Activated CD4-positive, alpha-beta T cell treated with anti-CD3 and anti-CD28 coated beads, Interleukin-2, amount 10 ng/mL, durations not matched to agents 24 days and 14 days (primary cell): ENCODE data around the gene CHRND. TPM values are rescaled to one million over a fixed set of nuclear protein-coding genes. Genes with fewer than 3 reads are reported as not detected.

Source experiments
- DNase-seq: peaks from one replicate; pipeline ENCODE4 v3.0.0; 2022
- H3K27ac Mint-ChIP-seq: one replicate; pipeline ENCODE4 v1.8.0; 2022; ENCODE audit warnings: mild to moderate bottlenecking, mixed read lengths
- H3K27me3 Mint-ChIP-seq: one replicate; pipeline ENCODE4 v1.8.0; 2022; ENCODE audit warnings: mixed read lengths
- H3K36me3 Mint-ChIP-seq: one replicate; pipeline ENCODE4 v1.8.0; 2022; ENCODE audit warnings: low read depth, mild to moderate bottlenecking, mixed read lengths
- H3K4me1 Mint-ChIP-seq: one replicate; pipeline ENCODE4 v1.8.0; 2021; ENCODE audit warnings: mixed read lengths
- H3K4me3 Mint-ChIP-seq: one replicate; pipeline ENCODE4 v1.8.0; 2022; ENCODE audit warnings: mild to moderate bottlenecking, moderate library complexity, mixed read lengths
- H3K9me3 Mint-ChIP-seq: one replicate; pipeline ENCODE4 v1.8.0; 2021; ENCODE audit warnings: mixed read lengths
- intact Hi-C: fragments of 100-400 bp; cut with micrococcal nuclease; formaldehyde crosslinking; loops from one replicate; pipeline ENCODE4 v1.15.1; 2023
- total RNA-seq: library from RNA; stranded (reverse); gene quantifications from 2 replicates; pipeline ENCODE4 v1.2.3, GENCODE V29; 2022

Gene CHRND
- total RNA-seq, 1 donor from 2014 or later: not detected

DNA sequence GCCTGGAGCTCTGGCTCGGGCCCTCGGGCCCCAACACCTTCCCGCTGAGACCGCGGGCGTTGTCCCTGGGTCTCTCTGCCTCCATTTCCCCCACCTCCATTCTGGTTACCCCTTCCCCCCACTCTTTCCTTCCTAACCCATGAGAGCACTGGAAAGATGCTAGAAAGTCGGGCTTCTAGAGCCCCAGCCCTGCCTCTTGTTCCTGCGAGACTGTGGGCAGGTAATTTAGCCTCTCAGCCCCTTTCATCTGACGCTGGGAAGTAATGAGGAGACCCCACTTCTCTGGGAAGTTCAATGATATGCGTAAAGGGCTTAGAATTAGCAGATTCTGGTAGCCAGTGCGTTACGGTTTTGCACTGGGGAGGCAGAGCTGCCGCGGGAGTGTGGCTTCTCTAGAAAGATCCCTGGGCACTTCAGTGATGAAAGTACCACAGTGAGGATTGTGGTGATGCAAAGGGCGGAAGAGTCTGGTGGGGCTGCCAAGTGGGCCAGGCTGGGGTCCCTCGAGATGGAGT, 22.1 kb upstream of the CHRND start:
- Mint-ChIP-seq H3K4me1 (peaks cover 9% of the 10 kb centered on the region), H3K27ac (no peak overlapping the region), H3K27me3 (peaks cover 38% of the 10 kb centered on the region), H3K4me3 (peak overlapping the region; percentile 39), H3K9me3 (no peaks in the 10 kb centered on the region), H3K36me3 (no peaks in the 10 kb centered on the region)
- DNase-seq: no peak
- intact Hi-C loops: no loop called here

DNA sequence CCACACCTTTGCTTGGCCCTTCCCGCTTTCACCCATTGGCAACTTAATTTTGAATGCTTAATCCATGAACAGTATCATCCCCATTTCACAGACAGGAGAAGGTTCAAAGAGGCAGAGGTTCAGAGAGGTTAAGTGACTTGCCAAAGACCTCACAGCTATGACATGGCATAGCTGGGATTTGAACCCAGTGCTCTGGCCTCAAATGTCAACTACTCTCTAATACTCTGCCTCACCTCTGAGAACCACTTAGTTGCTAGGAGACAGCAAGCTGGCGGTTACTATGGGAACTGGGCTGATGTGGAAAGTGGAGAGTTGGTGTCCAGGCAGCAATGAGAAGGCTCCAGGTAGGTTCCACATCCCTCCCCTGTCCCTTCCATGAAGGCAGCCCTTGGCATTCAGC, 21.5 kb upstream of the CHRND start:
- Mint-ChIP-seq H3K9me3 (no peaks in the 10 kb centered on the region), H3K27ac (no peak overlapping the region), H3K4me3 (no peak overlapping the region), H3K4me1 (peaks cover 9% of the 10 kb centered on the region), H3K36me3 (no peaks in the 10 kb centered on the region), H3K27me3 (peaks cover 38% of the 10 kb centered on the region)
- intact Hi-C loops: no loop called here
- no peak for DNase-seq

DNA sequence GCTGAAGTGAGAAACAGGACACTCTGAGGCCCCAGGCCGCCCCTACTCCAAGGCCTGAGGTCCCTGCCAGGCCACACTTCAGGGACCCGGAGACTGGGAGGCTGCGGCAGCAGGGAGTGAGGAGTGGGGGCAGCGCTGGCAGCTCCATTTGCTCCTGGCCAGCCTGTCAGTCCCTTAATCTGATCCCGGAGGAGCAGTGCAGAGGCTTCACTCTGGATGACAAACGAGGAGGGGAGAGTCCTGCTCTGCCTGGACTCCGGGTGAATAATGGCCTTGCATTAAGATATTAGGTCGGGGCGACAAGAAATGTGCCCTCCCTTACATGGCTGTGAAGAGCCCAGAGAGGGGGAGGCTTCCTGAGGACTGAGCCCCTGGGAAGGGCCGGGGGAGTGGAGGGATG, 20.1 kb upstream of the CHRND start:
- H3K36me3 Mint-ChIP-seq: no peaks in the 10 kb centered on the region
- peaks cover 9% of the 10 kb centered on the region for H3K4me1 Mint-ChIP-seq
- peaks cover 36% of the 10 kb centered on the region for H3K27me3 Mint-ChIP-seq
- DNase-seq: no peak
- no peak overlapping the region for H3K4me3 Mint-ChIP-seq
- no peaks in the 10 kb centered on the region for H3K9me3 Mint-ChIP-seq
- H3K27ac Mint-ChIP-seq: no peak overlapping the region
- intact Hi-C loops: no loop called here

DNA sequence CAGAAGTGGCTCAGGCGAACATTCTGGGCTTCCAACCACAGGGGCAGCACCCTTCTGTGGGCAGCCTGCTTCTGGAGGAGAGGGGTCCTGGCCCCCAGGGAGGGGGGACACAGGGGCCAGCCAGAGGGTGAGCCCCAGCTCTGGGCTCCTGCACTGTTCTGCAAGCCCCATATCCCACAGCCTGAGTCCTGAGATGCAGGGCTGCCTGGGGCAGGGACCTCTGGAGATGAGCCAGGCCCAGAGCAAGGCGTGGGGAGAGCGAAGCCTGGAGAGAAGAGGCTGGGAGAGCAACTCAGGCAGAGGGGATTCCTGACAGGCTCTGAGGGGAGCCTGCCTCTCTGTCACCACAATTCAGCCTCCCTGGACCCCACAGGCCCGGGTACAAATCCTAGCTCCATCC, 19.3 kb upstream of the CHRND start:
- intact Hi-C loops: no loop called here
- no peaks in the 10 kb centered on the region for H3K36me3 Mint-ChIP-seq
- no peak for DNase-seq
- H3K27ac Mint-ChIP-seq: no peak overlapping the region
- H3K9me3 Mint-ChIP-seq: no peaks in the 10 kb centered on the region
- no peak overlapping the region for H3K4me3 Mint-ChIP-seq
- H3K4me1 Mint-ChIP-seq: peaks cover 9% of the 10 kb centered on the region
- H3K27me3 Mint-ChIP-seq: peaks cover 35% of the 10 kb centered on the region

DNA sequence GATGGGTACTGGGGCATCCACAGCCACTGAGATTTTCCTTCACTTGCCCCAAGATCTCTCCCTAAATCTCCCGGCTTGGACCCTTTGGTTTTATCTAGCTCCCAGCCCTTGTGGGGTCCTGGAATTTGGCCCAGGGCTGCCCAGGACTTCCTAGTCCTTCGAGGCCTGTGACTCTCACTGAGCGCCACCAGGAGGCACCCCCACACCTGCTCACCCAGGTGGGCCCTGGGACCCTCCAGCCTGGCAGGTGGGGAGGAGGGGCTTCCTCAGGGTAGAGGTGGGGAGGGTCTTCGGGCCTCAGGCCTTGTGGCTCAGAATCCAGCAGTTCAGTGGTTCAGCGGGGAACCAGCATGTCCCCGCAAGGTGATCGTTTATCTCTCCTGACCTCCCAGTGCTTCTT, 17.7 kb upstream of the CHRND start:
- Mint-ChIP-seq H3K4me3 (no peak overlapping the region), H3K27ac (no peak overlapping the region), H3K4me1 (peaks cover 5% of the 10 kb centered on the region), H3K36me3 (no peaks in the 10 kb centered on the region), H3K27me3 (peaks cover 29% of the 10 kb centered on the region), H3K9me3 (no peaks in the 10 kb centered on the region)
- intact Hi-C loops: no loop called here
- DNase-seq: no peak

DNA sequence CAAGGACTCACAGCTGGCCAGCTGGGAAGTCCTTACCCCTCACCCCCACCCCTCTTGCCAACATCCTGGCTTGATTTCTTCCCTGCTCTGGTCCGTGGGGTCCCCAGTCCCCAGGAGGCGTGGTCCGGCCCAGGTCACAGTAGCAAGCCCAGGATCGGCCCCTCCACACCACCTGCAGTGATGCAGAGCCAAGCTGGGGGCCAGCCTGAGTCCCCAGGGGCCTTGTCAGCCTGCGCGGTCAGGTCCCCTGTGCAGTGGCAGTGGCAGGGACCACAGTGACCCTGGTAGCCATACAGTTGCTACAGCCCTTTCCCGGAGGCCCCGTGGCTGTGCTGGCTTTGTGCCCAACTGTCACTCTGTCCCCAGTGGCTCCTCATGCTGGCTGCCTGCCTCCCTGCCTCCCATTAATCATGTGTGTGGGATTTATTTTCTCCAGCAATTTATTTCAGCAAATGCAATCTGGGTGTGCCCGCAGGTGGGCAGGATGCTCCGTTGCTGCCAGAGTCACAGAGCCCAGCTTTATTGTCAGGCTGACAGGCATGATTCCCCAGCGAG, 14.5 kb upstream of the CHRND start:
- no peak overlapping the region for H3K27ac Mint-ChIP-seq
- peaks cover 11% of the 10 kb centered on the region for H3K27me3 Mint-ChIP-seq
- intact Hi-C loops: no loop called here

DNA sequence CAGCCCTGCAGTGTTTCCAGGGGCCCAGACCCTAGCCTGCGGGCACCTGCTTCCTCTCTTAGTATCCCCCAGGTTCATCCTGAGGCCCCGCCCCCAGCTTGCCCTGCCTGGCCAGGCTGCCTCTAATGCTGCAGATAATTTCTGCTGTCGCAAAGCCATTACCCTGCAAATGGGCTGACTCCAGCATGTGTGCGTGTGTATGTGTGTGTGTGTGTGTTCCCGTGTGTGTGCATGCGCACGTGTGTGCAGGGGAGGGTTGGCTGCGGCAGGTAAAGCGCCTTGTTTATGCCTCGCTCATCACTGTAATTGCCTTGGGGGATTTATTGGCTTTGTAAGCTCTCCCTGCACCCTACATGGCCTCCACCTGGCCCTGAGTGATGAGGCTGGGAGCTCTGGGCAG, 13.4 kb upstream of the CHRND start:
- intact Hi-C loops: no loop called here
- DNase-seq: no peak
- no peaks in the 10 kb centered on the region for H3K36me3 Mint-ChIP-seq
- no peak overlapping the region for H3K4me3 Mint-ChIP-seq
- no peaks in the 10 kb centered on the region for H3K9me3 Mint-ChIP-seq
- no peak overlapping the region for H3K27ac Mint-ChIP-seq
- no peaks in the 10 kb centered on the region for H3K4me1 Mint-ChIP-seq
- peaks cover 11% of the 10 kb centered on the region for H3K27me3 Mint-ChIP-seq

More for the DNA sequence above, 14.5 kb upstream of the CHRND start:
- DNase-seq: no peak
- no peaks in the 10 kb centered on the region for H3K9me3 Mint-ChIP-seq
- no peak overlapping the region for H3K4me3 Mint-ChIP-seq
- no peaks in the 10 kb centered on the region for H3K4me1 Mint-ChIP-seq
- H3K36me3 Mint-ChIP-seq: no peaks in the 10 kb centered on the region

DNA sequence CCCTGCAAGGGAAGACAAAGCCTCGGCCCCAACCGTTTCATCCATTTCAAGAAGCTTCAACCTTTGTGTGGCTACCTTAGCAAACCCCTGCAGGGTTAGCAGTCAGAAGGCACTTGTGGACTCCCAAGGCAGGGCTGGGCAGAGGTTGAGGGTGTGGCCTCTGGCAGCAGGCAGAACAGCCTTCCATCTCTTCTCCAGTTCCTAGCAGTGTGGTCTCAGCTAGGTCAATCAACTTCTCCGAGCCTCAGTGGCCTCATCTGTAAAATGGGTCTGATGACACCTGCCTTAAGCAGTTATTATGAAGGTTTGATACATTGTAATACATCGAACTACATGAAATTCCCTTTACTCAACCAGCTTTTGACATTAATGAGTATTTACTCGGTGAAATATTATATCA, 12.6 kb upstream of the CHRND start:
- intact Hi-C loops: no loop called here
- no peak overlapping the region for H3K4me3 Mint-ChIP-seq
- H3K4me1 Mint-ChIP-seq: no peaks in the 10 kb centered on the region
- no peak overlapping the region for H3K27ac Mint-ChIP-seq
- H3K36me3 Mint-ChIP-seq: no peaks in the 10 kb centered on the region
- no peak for DNase-seq
- H3K9me3 Mint-ChIP-seq: no peaks in the 10 kb centered on the region
- peaks cover 11% of the 10 kb centered on the region for H3K27me3 Mint-ChIP-seq

DNA sequence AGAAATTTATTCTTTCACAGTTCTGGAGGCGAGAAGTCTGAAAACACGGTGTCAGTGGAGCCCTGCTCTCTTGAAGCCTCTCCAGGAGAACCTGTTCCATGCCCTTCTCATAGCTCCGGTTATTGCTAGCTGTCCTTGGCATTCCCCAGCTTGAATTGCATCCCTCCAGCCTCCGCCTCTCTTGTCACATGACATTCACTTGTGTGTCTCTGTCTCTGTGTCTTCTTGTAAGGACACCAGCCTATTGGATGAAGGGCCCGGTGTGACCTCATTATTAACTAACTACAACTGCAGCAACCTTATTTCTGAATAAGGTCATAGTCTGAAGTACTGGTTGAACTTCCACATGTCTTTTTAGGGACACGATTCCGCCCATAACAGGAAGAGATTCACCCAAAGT, 10.3 kb upstream of the CHRND start:
- intact Hi-C loops: no loop called here
- Mint-ChIP-seq H3K36me3 (no peaks in the 10 kb centered on the region), H3K9me3 (no peaks in the 10 kb centered on the region), H3K27ac (no peak overlapping the region), H3K4me1 (no peaks in the 10 kb centered on the region), H3K27me3 (peaks cover 14% of the 10 kb centered on the region), H3K4me3 (no peak overlapping the region)
- no peak for DNase-seq

DNA sequence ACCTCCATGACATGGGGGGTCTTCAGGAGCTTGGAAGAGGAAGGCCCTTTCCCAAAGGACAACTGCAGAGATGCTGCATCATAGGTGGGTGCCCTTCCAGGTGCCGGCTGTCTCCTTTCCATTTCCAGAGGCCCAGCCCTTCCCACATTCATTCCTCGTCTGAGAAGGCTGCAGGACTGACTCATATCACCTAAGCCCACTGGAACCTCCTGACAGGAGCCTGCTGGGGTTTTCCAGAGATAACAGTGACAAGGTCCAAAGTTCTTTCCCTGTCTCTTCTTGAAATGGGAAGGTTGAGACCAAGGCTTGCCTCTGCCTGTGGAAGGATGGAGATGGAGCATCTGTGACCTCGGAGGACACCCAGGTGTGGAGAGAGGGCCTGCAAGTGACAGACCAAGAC, 9.4 kb upstream of the CHRND start:
- no peak for DNase-seq
- Mint-ChIP-seq H3K4me3 (no peak overlapping the region), H3K9me3 (no peaks in the 10 kb centered on the region), H3K36me3 (no peaks in the 10 kb centered on the region), H3K4me1 (peaks cover 2% of the 10 kb centered on the region), H3K27ac (no peak overlapping the region), H3K27me3 (peaks cover 17% of the 10 kb centered on the region)
- intact Hi-C loops: no loop called here

DNA sequence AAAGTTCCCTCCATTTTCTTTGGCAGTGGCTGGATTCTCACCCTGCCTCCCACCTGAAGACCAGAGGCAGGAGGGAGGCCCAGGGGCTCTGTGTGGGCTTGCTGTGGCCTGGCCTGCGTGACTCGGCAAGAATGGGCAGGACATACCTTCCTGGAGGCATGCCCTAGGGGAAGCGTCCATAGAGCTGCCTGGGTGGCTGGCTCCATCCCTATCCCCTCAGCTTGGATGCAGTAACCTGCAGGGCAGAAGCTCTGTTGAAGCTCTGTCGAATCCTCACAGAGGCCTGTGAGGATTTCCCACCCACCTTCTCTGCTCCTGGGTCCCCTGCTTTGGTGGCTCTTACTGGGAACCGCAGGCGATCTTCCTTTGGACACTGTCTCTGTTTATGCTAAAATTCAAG, 7.1 kb upstream of the CHRND start:
- no peak overlapping the region for H3K27ac Mint-ChIP-seq
- H3K4me1 Mint-ChIP-seq: peaks cover 2% of the 10 kb centered on the region
- H3K4me3 Mint-ChIP-seq: no peak overlapping the region
- no peaks in the 10 kb centered on the region for H3K36me3 Mint-ChIP-seq
- H3K27me3 Mint-ChIP-seq: peaks cover 21% of the 10 kb centered on the region
- DNase-seq: no peak
- intact Hi-C loops: no loop called here
- no peaks in the 10 kb centered on the region for H3K9me3 Mint-ChIP-seq

DNA sequence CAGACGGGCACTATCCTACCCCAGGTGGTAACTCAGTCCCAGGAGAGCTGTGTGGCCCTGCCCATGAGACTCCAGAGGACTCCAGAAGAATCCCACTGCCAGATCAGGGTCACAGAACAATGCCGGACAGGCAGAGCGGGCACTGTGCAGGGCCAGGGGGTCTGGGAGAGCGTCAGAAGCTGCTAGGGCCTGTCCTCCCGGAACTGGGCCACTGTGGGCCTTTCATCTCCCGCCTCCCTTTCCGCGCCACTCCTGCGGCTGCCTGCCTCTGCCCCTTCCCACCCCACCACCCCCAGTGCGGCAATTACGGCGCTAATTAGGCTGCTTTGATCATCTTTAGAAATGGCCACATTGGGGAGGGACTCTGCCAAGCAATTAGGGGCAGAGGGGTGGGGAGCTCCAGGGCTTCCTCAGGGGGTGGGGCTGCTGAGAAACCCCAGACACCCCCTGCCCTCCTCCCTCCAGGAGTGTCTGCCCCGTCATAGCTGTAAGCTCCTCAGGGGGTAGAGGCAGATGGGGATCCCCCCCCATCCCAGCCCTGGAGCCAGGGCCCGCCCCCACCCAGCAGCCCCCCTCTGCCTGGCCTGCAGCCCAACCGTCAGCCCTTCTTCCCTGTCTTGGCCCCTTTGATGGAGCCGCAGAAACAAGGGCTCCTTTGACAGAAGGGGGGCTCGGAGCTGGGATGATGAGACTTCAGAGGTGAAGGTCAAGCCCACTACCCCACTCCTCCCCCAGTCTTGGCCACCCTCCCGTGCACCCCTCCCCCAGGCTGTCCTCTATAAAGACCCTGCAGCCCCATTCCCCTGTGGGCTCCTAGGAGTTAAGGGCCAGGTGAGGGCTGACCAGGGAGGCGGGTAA, 6.2 kb upstream of the CHRND start, which contains the start of gene PRSS56:
Gene PRSS56 (plus strand): TSS at position 808 of the 858 bp plus-strand sequence. CDS start 211 bp downstream, outside the sequence.
- intact Hi-C loops: no loop called here
- no peaks in the 10 kb centered on the region for H3K36me3 Mint-ChIP-seq
- H3K9me3 Mint-ChIP-seq: no peaks in the 10 kb centered on the region
- peaks cover 2% of the 10 kb centered on the region for H3K4me1 Mint-ChIP-seq
- no peak within 1 kb of the TSS for H3K4me3 Mint-ChIP-seq
- H3K27me3 Mint-ChIP-seq: peaks cover 24% of the 10 kb centered on the region
- no peak for DNase-seq
- H3K27ac Mint-ChIP-seq: no peak within 1 kb of the TSS

DNA sequence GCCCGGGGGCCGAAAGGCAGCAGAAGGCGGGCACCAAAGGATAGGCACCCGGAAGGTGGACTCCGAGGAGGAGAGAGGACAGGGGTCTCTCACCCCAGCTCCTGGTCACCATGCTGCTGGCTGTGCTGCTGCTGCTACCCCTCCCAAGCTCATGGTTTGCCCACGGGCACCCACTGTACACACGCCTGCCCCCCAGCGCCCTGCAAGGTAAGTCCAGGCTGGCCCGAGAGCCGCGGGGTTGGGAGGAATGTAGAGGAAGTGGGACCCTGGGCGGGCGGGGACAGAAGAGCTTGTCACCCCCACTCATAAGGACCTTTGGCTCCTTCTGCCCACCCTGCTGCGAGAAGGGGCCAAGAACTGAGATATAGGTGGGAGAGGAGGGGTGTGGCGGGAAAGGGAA, 5.5 kb upstream of the CHRND start:
- intact Hi-C loops: no loop called here
- H3K4me1 Mint-ChIP-seq: peaks cover 2% of the 10 kb centered on the region
- peaks cover 24% of the 10 kb centered on the region for H3K27me3 Mint-ChIP-seq
- H3K4me3 Mint-ChIP-seq: no peak overlapping the region
- no peak overlapping the region for H3K27ac Mint-ChIP-seq
- no peak for DNase-seq
- H3K36me3 Mint-ChIP-seq: no peaks in the 10 kb centered on the region
- no peaks in the 10 kb centered on the region for H3K9me3 Mint-ChIP-seq

DNA sequence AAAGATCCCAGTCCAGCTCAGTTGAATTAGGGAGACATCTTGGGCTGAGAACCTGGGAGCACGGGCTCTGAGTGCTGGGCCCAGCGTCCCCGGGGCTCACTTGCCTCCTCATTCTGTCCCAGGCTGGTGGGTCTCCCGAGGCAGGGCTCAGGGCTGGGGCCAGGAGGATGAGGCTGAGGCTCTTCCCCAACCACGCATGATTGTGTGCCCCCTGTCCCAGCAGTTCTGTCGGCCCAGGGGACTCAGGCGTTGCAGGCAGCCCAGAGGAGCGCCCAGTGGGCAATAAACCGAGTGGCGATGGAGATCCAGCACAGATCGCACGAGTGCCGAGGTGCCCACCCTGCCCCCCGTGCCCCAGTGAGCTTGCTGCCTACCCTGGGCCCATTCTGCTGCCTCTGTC, 4.9 kb upstream of the CHRND start:
- Mint-ChIP-seq H3K9me3 (no peaks in the 10 kb centered on the region), H3K27ac (no peak overlapping the region), H3K36me3 (no peaks in the 10 kb centered on the region), H3K4me1 (peaks cover 2% of the 10 kb centered on the region), H3K27me3 (peaks cover 24% of the 10 kb centered on the region), H3K4me3 (no peak overlapping the region)
- intact Hi-C loops: no loop called here
- DNase-seq: no peak
